Trophoblast cell (in vitro differentiated cells and primary cell): ENCODE results near the gene SPG21. TPM values are rescaled to one million over a fixed set of nuclear protein-coding genes. Genes with fewer than 3 reads are reported as not detected.

Experiments
- DNase-seq, 2 donors: peaks; one replicate each; pipeline ENCODE4 v3.0.0-alpha.2; 2016
- H2AFZ ChIP-seq: 2 replicates; pipeline ENCODE4 v1.6.1; 2013; ENCODE audit warnings: low read length, moderate library complexity, mild to moderate bottlenecking; ENCODE audit not compliant: insufficient read depth, poor library complexity
- H2AK5ac ChIP-seq: 2 replicates; pipeline ENCODE4 v1.6.1; 2013; ENCODE audit warnings: mild to moderate bottlenecking, low read length
- H2BK120ac ChIP-seq: 2 replicates; pipeline ENCODE4 v1.6.1; 2013; ENCODE audit warnings: low read length, mild to moderate bottlenecking, moderate library complexity; ENCODE audit not compliant: insufficient read depth, poor library complexity
- H2BK12ac ChIP-seq: 2 replicates; pipeline ENCODE4 v1.6.1; 2013; ENCODE audit warnings: mild to moderate bottlenecking, low read length, moderate library complexity
- H2BK5ac ChIP-seq: 2 replicates; pipeline ENCODE4 v1.6.1; 2013; ENCODE audit warnings: low read length, low read depth, moderate library complexity, mild to moderate bottlenecking; ENCODE audit not compliant: poor library complexity
- H3K14ac ChIP-seq: 2 replicates; pipeline ENCODE4 v1.6.1; 2013; ENCODE audit warnings: mild to moderate bottlenecking, low read length
- H3K18ac ChIP-seq: 2 replicates; pipeline ENCODE4 v1.6.1; 2013; ENCODE audit warnings: mild to moderate bottlenecking, low read length
- H3K23ac ChIP-seq: 2 replicates; pipeline ENCODE4 v1.6.1; 2013; ENCODE audit warnings: low read length
- H3K27ac ChIP-seq: 2 replicates; pipeline ENCODE4 v1.5.1; 2013; ENCODE audit warnings: low read depth, mild to moderate bottlenecking, inconsistent platforms, low read length, moderate library complexity
- H3K27me3 ChIP-seq: 2 replicates; pipeline ENCODE4 v1.6.1; 2013; ENCODE audit warnings: inconsistent platforms, mild to moderate bottlenecking, low read length, moderate library complexity; ENCODE audit not compliant: insufficient read depth
- H3K36me3 ChIP-seq, 2 experiments: 1 replicate in 1 of 2; 2 replicates in 1 of 2; pipeline ENCODE4 v1.6.1; 2013; ENCODE audit warnings: low read length in 2 of 2, mild to moderate bottlenecking in 2 of 2, moderate library complexity in 1 of 2; ENCODE audit not compliant: insufficient read depth in 2 of 2, control insufficient read depth in 1 of 2
- H3K4ac ChIP-seq: 2 replicates; pipeline ENCODE4 v1.6.1; 2013; ENCODE audit warnings: low read depth, mild to moderate bottlenecking, low read length, moderate library complexity
- H3K4me1 ChIP-seq, 2 experiments: 1 replicate in 1 of 2; 2 replicates in 1 of 2; pipeline ENCODE4 v1.6.1; 2013; ENCODE audit warnings: low read length in 2 of 2, mild to moderate bottlenecking in 2 of 2, moderate library complexity in 1 of 2; ENCODE audit not compliant: insufficient read depth in 2 of 2, control insufficient read depth in 1 of 2
- H3K4me2 ChIP-seq: 2 replicates; pipeline ENCODE4 v1.6.1; 2013; ENCODE audit warnings: inconsistent platforms, mild to moderate bottlenecking, low read length, moderate library complexity
- H3K4me3 ChIP-seq: 2 replicates; pipeline ENCODE4 v1.5.1; 2013; ENCODE audit warnings: mild to moderate bottlenecking, low read depth, low read length, inconsistent platforms
- H3K79me1 ChIP-seq: one replicate; pipeline ENCODE4 v1.6.1; 2013; ENCODE audit warnings: low read length
- H3K79me2 ChIP-seq: 2 replicates; pipeline ENCODE4 v1.6.1; 2013; ENCODE audit warnings: low read length, mild to moderate bottlenecking; ENCODE audit not compliant: control insufficient read depth, insufficient read depth, poor library complexity
- H3K9ac ChIP-seq: 2 replicates; pipeline ENCODE4 v1.6.1; 2013; ENCODE audit warnings: mild to moderate bottlenecking, low read length
- H3K9me3 ChIP-seq: 2 replicates; pipeline ENCODE4 v1.6.1; 2013; ENCODE audit warnings: low read depth, mild to moderate bottlenecking, control low read depth, inconsistent platforms, low read length; ENCODE audit not compliant: insufficient read depth
- H4K12ac ChIP-seq: 2 replicates; pipeline ENCODE4 v1.6.1; 2013; ENCODE audit warnings: low read depth, mild to moderate bottlenecking, low read length, moderate library complexity
- H4K8ac ChIP-seq: 2 replicates; pipeline ENCODE4 v1.6.1; 2013; ENCODE audit warnings: low read depth, mild to moderate bottlenecking, low read length, moderate library complexity
- H4K91ac ChIP-seq: one replicate; pipeline ENCODE4 v1.6.1; 2013; ENCODE audit warnings: low read depth, mild to moderate bottlenecking, low read length, moderate library complexity
- WGBS: extraction: QIAGEN DNeasy Blood & Tissue Kit; methylation state at CpG from one replicate; pipeline ENCODE4 v1.1.7; 2013; ENCODE audit warnings: missing lambda C conversion rate; ENCODE audit not compliant: insufficient read length, insufficient coverage; ENCODE audit errors: extremely low coverage; 5-methylcytosine and 5-hydroxymethylcytosine counted together
- polyA plus RNA-seq: library from polyadenylated mRNA; stranded (reverse); fragments of 200-250 nt; gene quantifications from 2 replicates; pipeline ENCODE4 v1.2.3, GENCODE V29; 2013

SPG21 gene
- 65.1 and 65.5 TPM in 2 replicates for polyA plus RNA-seq

GRCh38 chr15:64989416-64990167 is at the start of gene SPG21:
Gene SPG21, minus strand, starts transcription at chr15:64989914. Its CDS starts 6,345 bp downstream, at chr15:64983569.
- peak within 1 kb of the TSS; percentile 89 for H4K91ac ChIP-seq
- peak within 1 kb of the TSS; percentile 78 for H3K14ac ChIP-seq
- peaks cover 8% of the 10 kb centered on the region for H3K79me1 ChIP-seq
- peak; percentile 90 to 97 for DNase-seq
- H3K27me3 ChIP-seq = no peaks in the 10 kb centered on the region
- H3K23ac ChIP-seq = no peak within 1 kb of the TSS
- H2AFZ ChIP-seq = peak within 1 kb of the TSS; percentile 78
- no peaks in the 10 kb centered on the region for H3K9me3 ChIP-seq
- peak within 1 kb of the TSS; percentile 74 for H2BK12ac ChIP-seq
- no CpG with 5 or more reads among the region's 75 CpGs for WGBS
- H3K79me2 ChIP-seq = peaks cover 9% of the 10 kb centered on the region
- H3K36me3 ChIP-seq = peaks cover 0 to 2% of the 10 kb centered on the region in 2 experiments
- H3K27ac ChIP-seq = peak within 1 kb of the TSS; percentile 16
- peaks cover 0 to 3% of the 10 kb centered on the region in 2 experiments for H3K4me1 ChIP-seq
- H3K18ac ChIP-seq = peak within 1 kb of the TSS; percentile 62
- peak within 1 kb of the TSS; percentile 92 for H3K4ac ChIP-seq
- H3K4me3 ChIP-seq = peak within 1 kb of the TSS; percentile 88
- H2BK5ac ChIP-seq = peak within 1 kb of the TSS; percentile 60
- peak within 1 kb of the TSS; percentile 70 for H4K8ac ChIP-seq
- H2AK5ac ChIP-seq = peak within 1 kb of the TSS; percentile 10
- peak within 1 kb of the TSS; percentile 79 for H2BK120ac ChIP-seq
- H4K12ac ChIP-seq = peak within 1 kb of the TSS; percentile 90
- H3K4me2 ChIP-seq = peak within 1 kb of the TSS; percentile 92
- peak within 1 kb of the TSS; percentile 73 for H3K9ac ChIP-seq

DNA sequence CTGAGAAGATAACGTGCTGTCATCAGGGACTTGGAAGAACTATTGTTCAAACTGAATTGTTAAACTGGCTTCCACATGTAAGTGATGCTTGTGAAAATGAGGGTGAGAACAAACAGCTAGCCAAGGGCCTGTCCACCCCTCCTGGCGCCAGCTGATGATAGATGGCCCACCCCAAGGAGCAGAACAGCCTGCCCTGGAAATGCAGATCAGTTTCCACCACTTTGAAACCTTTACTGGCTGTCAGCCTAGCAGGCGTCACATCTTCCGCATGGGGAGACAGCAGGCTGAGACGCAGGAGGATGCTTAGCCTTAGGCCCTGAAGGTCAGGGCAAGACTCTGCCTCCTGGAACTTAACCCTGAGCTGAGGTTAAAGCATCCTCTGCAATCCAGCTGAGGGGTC is 49.1 kb upstream of the SPG21 start:
- H3K9ac ChIP-seq = no peak overlapping the region
- no peak for DNase-seq
- H3K4me3 ChIP-seq = no peak overlapping the region
- no peak overlapping the region for H3K14ac ChIP-seq
- H2BK5ac ChIP-seq = no peak overlapping the region
- no peaks in the 10 kb centered on the region for H3K79me1 ChIP-seq
- WGBS = no CpG with 5 or more reads among the region's 5 CpGs
- no peak overlapping the region for H3K4me2 ChIP-seq
- H3K27ac ChIP-seq = no peak overlapping the region
- H4K8ac ChIP-seq = no peak overlapping the region
- no peak overlapping the region for H3K4ac ChIP-seq
- no peak overlapping the region for H4K91ac ChIP-seq
- H2BK12ac ChIP-seq = no peak overlapping the region
- H3K9me3 ChIP-seq = no peaks in the 10 kb centered on the region
- no peak overlapping the region for H3K23ac ChIP-seq
- H3K18ac ChIP-seq = no peak overlapping the region
- no peak overlapping the region for H2AFZ ChIP-seq
- H3K79me2 ChIP-seq = no peaks in the 10 kb centered on the region
- H2AK5ac ChIP-seq = no peak overlapping the region
- H3K4me1 ChIP-seq = no peaks in the 10 kb centered on the region
- no peaks in the 10 kb centered on the region for H3K36me3 ChIP-seq
- no peak overlapping the region for H4K12ac ChIP-seq
- H2BK120ac ChIP-seq = no peak overlapping the region
- H3K27me3 ChIP-seq = no peaks in the 10 kb centered on the region

DNA sequence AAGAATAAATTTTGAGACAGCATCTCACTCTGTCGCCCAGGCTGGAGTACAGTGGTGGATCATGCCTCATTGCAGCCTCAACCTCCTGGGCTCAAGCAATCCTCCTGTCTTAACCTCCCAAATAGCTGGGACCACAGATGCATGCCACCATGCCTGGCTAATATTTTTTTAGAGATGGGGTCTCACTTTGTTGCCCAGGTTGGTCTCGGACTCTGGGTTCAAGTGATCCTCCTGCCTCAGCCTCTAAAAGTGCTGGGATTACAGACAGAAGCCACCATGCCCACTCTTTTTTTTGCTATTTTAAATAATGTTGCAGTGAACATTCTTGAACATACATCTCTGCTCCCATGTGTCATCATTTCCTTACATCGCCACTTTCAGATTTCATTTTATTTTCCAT is 48.7 kb upstream of the SPG21 start:
- Histone ChIP-seq H2BK12ac (no peak overlapping the region), H3K4ac (no peak overlapping the region), H3K4me2 (no peak overlapping the region), H4K8ac (no peak overlapping the region), H3K14ac (no peak overlapping the region), H3K23ac (no peak overlapping the region), H3K18ac (no peak overlapping the region), H3K9me3 (no peaks in the 10 kb centered on the region), H3K4me1 (no peaks in the 10 kb centered on the region), H3K79me1 (no peaks in the 10 kb centered on the region), H2BK120ac (no peak overlapping the region), H2AFZ (no peak overlapping the region), H3K27ac (no peak overlapping the region), H3K4me3 (no peak overlapping the region), H4K12ac (no peak overlapping the region), H2AK5ac (no peak overlapping the region), H3K79me2 (no peaks in the 10 kb centered on the region), H2BK5ac (no peak overlapping the region), H3K36me3 (no peaks in the 10 kb centered on the region), H3K9ac (no peak overlapping the region), H4K91ac (no peak overlapping the region), H3K27me3 (no peaks in the 10 kb centered on the region)
- WGBS = no CpG with 5 or more reads among the region's 3 CpGs
- DNase-seq = no peak

- H3K27ac ChIP-seq = no peak overlapping the region
- no peak overlapping the region for H4K91ac ChIP-seq
- no peak overlapping the region for H2AFZ ChIP-seq
- no peaks in the 10 kb centered on the region for H3K27me3 ChIP-seq
- no peak overlapping the region for H3K9ac ChIP-seq
- no peak overlapping the region for H2BK12ac ChIP-seq
- DNase-seq = no peak
- H2BK120ac ChIP-seq = no peak overlapping the region
- H3K4ac ChIP-seq = no peak overlapping the region
- H3K9me3 ChIP-seq = no peaks in the 10 kb centered on the region
- H3K79me2 ChIP-seq = no peaks in the 10 kb centered on the region
- H3K4me2 ChIP-seq = no peak overlapping the region
- no peak overlapping the region for H2AK5ac ChIP-seq
- no CpG with 5 or more reads among the region's 1 CpG for WGBS
- H3K23ac ChIP-seq = no peak overlapping the region
- H3K36me3 ChIP-seq = no peaks in the 10 kb centered on the region
- H3K4me3 ChIP-seq = no peak overlapping the region
- H2BK5ac ChIP-seq = no peak overlapping the region
- H3K79me1 ChIP-seq = no peaks in the 10 kb centered on the region
- H3K14ac ChIP-seq = no peak overlapping the region
- no peaks in the 10 kb centered on the region for H3K4me1 ChIP-seq
- H3K18ac ChIP-seq = no peak overlapping the region
- no peak overlapping the region for H4K8ac ChIP-seq
- H4K12ac ChIP-seq = no peak overlapping the region
Measured at GRCh38 chr15:65037309-65037708, 47.6 kb upstream of the SPG21 start.
